Forelimb muscle (tissue), 1 donor: ENCODE data around the gene SLC20A1. TPM values are rescaled to one million over a fixed set of nuclear protein-coding genes. Genes with fewer than 3 reads are reported as not detected.
A peak's percentile ranks its signal among the peaks of the same experiment; 100 is the strongest.
"Not testable (repeated sequence)": the region's sequence is repeated elsewhere in the genome, so short reads cannot be mapped to it uniquely, and the experiment has no call there.

Experiments
- DNase-seq: peaks from one replicate; pipeline ENCODE4 v3.0.0-alpha.2; 2013; ENCODE audit warnings: low read depth
- polyA plus RNA-seq: library from polyadenylated mRNA; unstranded; fragments of 120-200 nt; gene quantifications from one replicate; pipeline ENCODE4 v1.2.1, GENCODE V29; 2013; ENCODE audit not compliant: insufficient read length

The SLC20A1 gene, protein sequence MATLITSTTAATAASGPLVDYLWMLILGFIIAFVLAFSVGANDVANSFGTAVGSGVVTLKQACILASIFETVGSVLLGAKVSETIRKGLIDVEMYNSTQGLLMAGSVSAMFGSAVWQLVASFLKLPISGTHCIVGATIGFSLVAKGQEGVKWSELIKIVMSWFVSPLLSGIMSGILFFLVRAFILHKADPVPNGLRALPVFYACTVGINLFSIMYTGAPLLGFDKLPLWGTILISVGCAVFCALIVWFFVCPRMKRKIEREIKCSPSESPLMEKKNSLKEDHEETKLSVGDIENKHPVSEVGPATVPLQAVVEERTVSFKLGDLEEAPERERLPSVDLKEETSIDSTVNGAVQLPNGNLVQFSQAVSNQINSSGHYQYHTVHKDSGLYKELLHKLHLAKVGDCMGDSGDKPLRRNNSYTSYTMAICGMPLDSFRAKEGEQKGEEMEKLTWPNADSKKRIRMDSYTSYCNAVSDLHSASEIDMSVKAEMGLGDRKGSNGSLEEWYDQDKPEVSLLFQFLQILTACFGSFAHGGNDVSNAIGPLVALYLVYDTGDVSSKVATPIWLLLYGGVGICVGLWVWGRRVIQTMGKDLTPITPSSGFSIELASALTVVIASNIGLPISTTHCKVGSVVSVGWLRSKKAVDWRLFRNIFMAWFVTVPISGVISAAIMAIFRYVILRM
- 19.1 TPM for polyA plus RNA-seq

DNA sequence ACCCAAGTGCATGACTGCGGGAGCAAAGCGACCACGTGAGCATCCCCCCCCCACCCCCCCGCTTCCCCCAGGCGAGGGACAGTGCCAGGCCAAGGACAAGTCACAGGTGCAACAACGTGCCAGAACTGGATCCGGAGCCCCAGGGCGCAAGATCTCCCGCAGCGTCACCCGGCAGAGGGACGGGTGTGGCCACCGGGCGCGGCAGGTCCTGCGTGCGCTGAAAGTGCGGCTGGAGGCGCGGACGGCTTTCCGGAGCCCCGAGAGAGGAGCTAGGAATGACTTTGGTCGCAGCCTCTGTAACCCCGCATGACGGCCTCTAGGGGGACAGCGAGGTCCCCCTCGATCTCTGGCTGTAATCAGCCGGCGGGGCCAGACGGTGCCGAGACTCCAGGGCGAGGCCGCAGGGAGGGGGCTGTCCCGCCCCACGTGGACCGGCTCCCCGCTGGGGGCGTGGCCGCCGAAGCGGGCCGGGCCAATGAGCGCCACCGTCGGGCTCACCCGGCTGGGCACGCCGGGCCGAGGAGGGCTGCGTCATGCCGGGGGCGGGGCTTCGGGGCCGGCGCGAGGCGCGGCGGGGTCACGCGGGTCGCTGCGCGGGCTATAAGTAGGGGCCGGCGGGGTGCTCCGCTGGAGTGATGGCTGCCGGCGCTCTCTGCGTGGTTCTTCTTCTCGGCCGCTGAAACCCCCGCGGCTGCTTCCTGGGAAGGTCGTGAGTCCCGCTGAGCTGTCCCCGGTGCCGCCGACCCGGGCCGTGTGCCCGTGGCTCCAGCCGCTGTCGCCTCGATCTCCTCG lies at the start of gene SLC20A1:
SLC20A1 (plus strand) TSS at position 630 of the 792 bp plus-strand sequence. CDS start 890 bp downstream, outside the sequence.
- peak; percentile 52 for DNase-seq

DNA sequence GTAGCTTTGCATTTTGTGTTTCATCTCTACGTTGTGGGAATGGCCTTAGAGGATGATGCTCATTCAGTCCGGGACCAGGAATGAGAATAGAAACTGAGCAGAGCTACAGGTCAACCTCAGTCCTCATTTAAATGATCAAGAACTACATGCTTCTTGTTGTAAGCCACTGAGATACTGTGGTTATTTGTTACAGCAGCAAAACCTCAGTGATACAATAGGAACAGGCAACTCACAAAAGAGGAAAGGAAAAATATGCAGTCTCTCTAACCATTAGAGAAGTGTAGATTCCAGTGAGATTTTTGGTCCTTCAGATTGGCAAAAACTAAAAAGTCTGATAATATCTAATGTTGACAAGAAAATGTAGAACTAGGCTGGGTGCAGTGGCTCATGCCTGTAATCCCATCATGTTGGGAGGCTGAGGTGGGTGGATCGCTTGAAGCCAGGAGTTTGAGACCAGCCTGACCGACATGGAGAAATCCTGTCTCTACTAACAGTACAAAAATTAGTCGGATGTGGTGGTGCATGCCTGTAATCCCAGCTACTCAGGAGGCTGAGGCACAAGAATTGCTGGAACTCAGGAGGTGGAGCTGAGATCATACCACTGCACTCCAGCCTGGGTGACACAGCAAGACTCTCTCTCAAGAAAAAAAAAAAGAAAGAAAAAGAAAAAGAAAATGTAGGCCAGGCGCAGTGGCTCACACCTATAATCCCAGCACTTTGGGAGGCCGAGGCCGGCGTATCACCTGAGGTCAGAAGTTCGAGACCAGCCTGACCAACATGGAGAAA lies 48.0 kb upstream of the SLC20A1 start:
- DNase-seq, result no peak

DNA sequence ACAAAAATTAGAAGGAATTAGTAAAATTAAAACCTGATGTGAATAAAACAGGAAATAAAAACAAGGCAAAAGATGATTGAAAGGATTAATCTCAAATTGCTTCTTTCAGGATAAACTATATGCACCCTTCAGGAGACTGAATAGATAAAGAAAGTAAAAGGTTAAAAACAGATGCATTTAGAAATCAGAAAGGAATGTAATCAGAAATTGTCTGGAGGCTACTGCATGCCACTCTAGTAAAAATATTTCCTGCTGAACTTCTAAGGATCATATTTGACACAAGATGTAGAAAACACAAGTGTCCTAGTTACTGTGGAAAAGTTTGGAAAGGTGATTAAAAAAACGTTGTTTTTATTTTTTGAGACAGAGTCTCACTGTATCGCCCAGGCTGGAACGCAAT lies 45.1 kb upstream of the SLC20A1 start:
- DNase-seq, result no peak

DNA sequence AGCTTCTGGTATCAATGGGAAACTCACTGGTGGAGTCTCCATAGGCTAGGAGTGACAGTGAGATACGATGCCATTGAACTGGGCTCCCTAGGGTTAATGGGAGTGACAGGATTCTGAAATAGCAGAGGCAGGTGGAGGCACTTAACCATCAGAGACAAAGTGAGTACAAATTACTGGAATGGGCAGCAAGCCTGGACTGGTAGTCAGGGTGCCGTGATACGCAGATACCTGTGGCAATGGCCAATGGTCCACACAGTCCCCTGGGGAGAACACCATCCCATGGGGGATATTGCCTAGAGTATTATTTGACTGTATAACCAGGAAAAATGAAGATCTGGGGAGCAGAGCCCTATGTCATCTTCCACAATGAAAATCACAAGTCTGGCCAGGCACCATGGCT lies 44.0 kb upstream of the SLC20A1 start:
- DNase-seq, result no peak

DNA sequence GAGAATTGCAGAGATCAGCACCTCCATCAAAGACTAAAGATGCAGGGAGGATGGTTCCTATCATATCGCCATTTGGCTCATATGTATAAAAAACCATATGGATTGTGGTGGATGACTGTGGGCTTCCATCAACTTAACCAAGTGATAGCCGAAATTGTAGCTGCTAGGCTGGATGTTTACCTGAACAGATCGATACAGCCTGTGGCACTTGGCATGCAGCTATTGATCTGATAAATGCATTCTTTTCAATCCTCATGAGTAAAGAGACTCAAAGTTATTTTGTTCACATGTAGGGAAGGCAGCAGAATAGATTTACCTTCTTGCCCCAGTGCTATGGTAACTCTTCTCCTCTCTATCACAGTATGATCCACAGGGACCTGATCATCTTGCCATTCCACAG lies 42.8 kb upstream of the SLC20A1 start:
- no peak for DNase-seq

DNA sequence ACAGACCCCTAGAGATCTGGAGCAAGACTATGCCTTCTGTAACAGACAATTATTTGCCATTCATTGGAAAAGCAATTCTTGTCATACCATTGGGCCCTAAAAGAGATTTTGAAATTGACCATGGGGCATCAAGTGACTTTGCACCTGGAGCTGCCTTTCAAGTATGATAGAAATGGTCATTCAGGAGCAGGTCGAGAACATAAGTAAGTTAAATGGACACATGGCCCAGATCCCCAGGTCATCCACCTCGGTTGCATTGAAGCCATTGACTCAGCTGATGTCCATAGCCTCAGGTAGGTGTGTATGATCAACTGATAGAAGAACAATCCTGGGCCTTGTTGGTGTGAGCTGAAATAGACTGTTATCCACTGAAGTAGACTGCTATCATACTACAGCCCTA lies 42.0 kb upstream of the SLC20A1 start:
- no peak for DNase-seq

DNA sequence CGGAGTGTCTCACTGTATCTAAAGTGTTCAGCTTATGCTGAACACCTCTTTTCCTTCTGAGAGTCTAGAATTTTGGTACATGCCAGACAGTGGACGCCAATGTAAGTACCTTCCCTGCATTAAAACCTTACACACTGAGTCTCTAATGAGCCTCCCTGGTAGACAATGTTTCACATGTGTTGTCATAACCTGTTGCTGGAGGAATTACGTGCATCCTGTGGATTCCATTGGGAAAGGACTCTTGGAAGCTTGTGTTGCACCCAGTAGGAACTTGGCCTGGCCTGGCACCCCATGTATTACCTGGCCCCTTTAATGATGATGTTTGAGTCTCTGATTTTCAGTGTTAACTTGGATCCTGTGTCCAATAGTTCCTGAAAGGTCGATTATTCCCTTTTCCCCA lies 40.8 kb upstream of the SLC20A1 start:
- DNase-seq, result no peak

DNA sequence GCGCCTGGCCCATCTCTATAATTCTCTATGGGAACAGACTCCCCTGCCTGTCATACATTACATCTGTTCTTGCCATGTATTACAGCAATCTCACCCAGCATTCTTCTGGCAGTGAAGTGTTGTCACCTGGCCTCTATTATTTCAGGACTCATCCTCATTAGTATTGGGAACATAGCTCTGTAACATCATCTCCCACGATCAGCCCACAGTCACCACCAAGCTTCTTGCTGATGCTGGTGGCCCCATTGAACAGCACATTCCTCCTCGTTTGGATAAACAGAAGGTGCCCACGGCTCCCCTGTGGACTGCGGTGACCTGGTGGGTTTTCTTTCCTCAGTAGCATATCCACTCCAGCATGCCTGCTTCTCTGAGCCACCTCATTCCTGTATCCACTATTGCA lies 39.8 kb upstream of the SLC20A1 start:
- DNase-seq, result no peak

DNA sequence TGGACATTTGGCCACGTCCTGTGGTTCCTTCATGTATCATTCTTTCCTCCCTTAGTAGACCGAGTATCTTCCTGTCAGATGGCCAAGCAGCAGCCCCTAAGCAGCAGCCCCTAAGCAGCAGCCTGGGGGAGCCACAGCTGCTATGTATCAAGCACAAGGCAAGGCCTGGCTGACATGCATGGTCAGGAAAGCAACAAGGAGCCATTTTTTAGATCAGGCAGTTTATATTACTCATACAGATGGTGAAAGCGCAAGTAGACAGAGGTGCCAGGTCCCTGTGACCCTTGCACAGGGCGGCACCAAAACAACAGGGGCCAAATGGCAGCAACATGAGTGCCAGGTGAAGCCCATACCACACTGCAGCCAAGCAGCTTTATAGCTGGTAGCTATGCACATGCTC lies 39.2 kb upstream of the SLC20A1 start:
- DNase-seq, result no peak

DNA sequence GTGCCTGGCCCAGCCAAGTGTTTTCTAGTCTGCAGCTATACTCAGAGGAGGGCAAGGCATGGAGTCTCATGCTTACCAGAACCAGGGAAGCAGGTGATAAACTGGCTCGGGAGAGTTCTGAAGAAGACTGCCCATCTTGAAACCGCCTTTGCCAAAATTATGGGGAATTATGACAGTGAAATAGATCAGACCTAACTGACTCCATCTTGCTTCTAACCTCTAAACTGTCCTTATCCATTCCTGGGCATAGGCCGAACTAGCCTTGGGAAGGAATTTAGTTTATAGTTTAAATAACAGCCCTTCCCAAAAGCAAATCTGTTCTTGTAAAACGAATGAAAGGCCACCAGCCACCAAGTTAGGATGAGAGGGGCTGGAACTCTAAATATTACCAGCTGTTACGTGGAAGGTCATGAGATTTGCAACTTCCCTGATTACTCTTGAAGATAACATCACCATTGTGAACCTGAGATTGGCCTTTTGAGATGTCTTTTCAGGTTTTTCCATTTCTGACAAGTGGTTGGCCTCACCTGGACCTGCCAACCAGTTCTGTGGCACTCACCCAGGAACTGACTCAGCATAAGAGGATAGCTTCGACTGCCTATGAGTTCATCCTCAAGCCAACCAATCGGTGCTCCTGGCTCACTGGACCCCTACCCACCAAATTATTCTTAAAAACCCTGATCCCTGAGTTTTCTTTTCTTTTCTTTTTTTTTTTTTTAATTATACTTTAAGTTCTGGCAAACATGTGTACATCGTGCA lies 37.9 kb upstream of the SLC20A1 start:
- no peak for DNase-seq

DNA sequence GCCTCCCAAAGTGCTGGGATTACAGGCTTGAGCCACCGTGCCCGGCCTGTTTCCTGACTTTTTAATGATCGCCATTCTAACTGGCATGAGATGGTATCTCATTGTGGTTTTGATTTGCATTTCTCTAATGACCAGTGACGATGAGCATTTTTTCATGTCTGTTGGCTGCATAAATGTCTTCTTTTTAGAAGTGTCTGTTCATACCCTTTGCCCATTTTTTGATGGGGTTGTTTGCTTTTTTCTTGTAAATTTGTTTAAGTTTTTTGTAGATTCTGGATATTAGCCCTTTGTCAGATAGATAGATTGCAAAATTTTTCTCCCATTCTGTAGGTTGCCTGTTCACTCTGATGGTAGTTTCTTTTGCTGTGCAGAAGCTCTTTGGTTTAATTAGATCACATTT lies 36.4 kb upstream of the SLC20A1 start:
- not testable (repeated sequence) for DNase-seq

DNA sequence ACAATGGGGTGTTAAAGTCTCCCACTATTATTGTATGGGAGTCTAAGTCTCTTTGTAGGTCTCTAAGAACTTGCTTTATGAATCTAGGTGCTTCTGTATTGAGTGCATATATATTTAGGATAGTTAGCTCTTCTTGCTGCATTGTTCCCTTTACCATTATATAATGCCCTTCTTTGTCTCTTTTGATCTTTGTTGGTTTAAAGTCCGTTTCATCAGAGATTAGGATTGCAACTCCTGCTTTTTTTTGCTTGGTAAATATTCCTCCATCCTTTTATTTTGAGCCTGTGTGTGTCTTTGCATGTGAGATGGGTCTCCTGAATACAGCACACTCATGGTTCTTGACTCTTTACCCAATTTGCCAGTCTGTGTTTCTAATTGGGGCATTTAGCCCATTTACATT lies 33.5 kb upstream of the SLC20A1 start:
- DNase-seq, result not testable (repeated sequence)

DNA sequence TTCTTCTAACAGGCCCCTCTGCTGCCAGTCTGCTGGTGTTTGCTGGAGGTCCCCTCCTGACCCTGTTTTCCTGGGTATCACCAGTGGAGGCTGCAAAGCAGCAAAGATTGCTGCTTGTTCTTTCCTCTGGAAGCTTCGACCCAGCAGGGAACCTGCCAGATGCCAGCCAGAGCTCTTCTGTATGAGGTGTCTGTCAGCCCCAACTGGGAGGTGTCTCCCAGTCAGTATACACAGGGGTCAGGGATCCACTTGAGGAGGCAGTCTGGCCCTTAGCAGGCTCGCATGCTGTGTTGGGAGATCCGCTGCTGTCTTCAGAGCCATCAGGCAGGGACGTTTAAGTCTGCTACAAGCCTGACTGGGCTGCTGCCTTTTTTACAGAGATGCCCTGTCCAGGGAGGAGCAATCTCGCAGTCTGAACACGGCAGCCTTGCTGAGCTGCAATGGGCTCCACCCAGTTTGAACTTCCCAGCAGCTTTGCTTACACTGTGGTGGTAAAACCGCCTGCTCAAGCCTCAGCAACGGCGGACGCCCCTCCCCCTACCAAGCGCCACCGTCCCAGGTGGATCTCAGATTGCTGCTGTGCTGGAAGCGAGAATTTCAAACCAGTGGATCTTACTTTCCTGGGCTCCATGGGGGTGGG lies 31.4 kb upstream of the SLC20A1 start:
- no peak for DNase-seq

DNA sequence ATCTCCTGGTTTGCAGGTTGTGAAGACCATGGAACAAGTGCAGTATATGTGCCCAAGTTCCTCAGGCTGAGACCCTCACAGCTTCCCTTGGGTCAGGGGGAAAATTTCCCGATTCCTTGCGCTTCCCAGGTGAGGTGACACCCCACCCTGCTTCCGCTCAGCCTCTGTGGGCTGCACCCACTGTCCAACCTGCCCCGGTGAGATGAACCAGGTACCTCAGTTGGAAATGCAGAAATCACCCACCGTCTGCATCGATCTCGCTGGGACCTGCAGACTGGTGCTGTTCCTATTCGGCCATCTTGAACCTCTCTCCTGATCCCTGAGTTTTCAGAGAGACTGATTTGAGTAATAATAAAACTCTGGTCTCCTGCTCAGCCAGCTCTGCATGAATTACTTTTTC lies 30.7 kb upstream of the SLC20A1 start:
- DNase-seq, result no peak

DNA sequence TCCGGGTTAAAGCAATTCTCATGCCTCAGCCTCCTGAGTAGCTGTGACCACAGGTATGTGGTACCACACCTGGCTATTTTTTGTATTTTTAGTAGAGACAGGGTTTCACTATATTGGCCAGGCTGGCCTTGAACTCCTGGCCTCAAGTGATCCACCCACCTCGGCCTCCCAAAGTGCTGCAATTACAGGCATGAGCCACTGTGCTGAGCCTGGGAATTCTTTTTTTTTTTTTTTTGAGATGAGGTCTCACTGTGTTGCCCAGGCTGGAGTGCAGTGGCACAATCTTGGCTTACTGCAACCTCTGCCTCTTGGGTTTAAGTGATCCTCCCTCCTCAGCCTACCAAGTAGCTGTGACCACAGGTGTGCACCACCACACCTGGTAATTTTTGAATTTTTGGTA lies 29.9 kb upstream of the SLC20A1 start:
- not testable (repeated sequence) for DNase-seq

DNA sequence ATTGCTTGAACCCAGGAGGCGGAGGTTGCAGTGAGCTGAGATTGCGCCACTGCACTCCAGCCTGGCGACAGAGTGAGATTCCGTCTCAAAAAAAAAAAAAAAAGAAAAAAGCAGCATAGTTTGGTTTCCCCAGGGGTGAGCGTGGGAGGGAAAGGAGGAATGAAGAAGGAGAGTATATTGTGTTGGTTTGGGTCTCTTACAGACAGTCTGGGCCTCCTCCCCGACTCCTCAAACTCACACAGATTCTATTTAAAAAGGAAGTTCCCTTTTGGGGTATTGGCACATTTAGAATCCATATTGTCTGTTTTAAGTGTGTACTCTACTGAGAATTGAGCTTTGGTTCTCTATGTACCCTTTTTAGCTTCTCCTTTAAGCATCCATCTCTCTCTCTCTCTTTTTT lies 27.4 kb upstream of the SLC20A1 start:
- DNase-seq, result no peak

DNA sequence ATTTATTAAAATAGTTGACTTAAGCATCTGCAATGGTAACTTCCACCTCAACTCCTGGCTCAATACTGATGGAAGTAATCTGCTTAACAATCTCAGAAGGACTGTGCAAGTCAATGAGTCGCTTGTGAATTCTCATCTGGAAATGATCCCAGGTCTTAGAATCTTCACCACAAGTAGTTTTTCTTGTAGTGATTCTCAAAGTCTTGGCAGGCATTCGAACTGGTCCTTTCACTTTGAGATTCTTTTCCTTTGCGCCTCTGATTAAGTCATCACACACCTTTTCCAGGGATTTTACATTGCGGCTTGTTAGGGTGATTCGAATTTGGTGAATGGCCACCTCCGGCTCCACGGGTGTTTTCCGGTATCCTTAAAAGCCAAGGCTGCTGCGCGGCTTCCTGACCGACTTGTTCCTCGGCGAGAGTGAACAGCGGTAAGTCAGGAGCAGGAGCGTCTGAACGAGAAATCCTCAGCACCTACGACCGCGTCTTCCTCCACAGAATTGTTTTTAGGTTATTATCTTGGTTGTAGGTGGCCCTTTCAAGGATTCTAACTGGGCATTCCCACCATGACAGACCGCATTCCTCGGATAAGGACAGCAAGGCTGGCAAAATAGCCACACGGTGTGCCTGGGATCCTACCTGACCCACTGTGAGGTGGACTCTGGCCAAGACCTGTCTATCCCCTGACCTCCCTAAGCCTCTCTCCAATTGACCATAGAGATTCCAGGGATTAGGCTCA lies 23.8 kb upstream of the SLC20A1 start:
- DNase-seq, result no peak

DNA sequence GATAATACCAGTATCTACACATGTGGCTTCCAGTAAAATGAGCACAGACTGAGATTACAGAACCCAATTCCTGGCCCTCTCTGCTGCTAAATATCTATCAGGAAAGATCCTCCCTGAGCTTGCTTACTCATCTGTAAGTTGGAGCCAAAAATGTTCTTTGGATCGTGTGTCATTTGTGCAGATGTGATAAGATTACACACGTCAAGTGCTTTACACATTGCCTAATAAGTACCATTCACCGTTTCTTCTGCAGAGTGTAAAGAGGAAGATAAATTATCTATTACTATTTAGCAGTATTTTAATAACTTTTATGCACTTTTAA lies 23.2 kb upstream of the SLC20A1 start:
- no peak for DNase-seq

DNA sequence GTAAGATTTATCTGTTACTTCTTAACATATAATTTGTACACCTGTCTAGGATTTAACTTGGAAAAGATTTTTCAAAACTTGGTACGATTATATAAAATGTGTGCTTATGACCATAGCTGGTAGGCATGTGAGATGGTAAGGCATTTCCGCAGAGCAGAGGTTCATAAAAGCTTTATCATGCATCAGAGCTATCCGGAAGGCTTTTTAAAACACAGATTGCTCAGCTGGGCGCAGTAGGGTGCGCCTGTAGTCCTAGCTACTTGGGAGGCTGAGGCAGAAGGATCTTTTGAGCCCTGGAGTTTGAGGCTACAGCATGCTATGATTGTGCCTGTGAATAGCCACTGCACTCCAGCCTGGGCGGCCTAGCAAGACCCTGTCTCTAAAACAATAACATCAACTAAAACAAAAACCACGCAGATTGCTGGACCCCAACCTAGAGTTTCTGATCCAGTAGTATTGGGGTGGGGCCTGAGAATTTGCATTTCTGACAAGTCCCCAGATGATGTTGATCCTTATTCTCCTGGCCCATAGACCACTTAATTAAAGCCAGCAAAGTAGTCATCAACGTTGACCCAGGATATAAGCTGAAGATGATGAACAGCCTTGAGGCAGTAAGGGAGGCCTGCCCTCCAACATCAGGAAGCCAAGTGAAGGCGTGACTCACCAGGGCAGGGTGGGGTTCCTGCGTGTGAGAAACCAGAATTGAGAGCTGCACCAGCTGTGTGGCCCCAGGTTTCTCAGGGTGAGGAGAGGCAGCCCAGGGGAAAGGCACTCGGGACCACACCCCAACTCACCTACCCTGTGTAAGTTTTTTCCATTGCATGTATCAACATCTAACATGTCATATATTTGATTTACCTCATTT lies 21.6 kb upstream of the SLC20A1 start:
- DNase-seq, result no peak
